SK-N-SH (cell line): ENCODE results near the gene PLEKHG7. TPM values are rescaled to one million over a fixed set of nuclear protein-coding genes. Genes with fewer than 3 reads are reported as not detected.

ENCODE experiments used
- CTCF ChIA-PET: fragments of 300-600, 350-600 bp; formaldehyde crosslinking; extraction: SDS; loops from one replicate; lab custom pipeline; 2021; lab: Yijun Ruan, JAX
- POLR2A ChIA-PET: fragments of 350-600 bp; sonication (Branson Sonifier 250); formaldehyde crosslinking; extraction: SDS; loops from one replicate; lab custom pipeline; 2020; ENCODE audit warnings: antibody characterized with exemption, inconsistent platforms; lab: Yijun Ruan, JAX
- DNase-seq: peaks from one replicate; pipeline ENCODE4 v3.0.0; 2012
- H2AFZ ChIP-seq: fragments of 200-600 bp; sonication (generic); 2 replicates; pipeline ENCODE4 v1.8.1; 2016; ENCODE audit warnings: antibody characterized with exemption, mild to moderate bottlenecking, low read depth
- H3F3A ChIP-seq: fragments of 200-600 bp; sonication (generic); replicated peaks from 2 replicates; pipeline ENCODE3; 2016; ENCODE audit warnings: antibody characterized with exemption, mild to moderate bottlenecking; ENCODE audit not compliant: insufficient read depth
- H3K27ac ChIP-seq, 2 experiments: fragments of 200-500 bp in 1 of 2; fragments of 200-600 bp in 1 of 2; sonication (Bioruptor generic) in 1 of 2; sonication (generic), shearing (Covaris generic) in 1 of 2; 2 replicates each; pipeline versions ENCODE4 v1.5.1 to v1.6.1; 2014 to 2016; ENCODE audit warnings: low read depth in 2 of 2, inconsistent platforms in 1 of 2, low read length in 1 of 2, mild to moderate bottlenecking in 1 of 2, mixed read lengths in 1 of 2
- H3K27me3 ChIP-seq: fragments of 200-600 bp; sonication (generic), shearing (Covaris generic); 2 replicates; pipeline ENCODE4 v1.6.1; 2016; ENCODE audit warnings: mixed run types; ENCODE audit not compliant: insufficient read depth
- H3K36me3 ChIP-seq, 2 experiments: fragments of 200-500 bp in 1 of 2; fragments of 200-600 bp in 1 of 2; sonication (Bioruptor generic) in 1 of 2; sonication (generic) in 1 of 2; replicated peaks in 1 of 2; 2 replicates each; pipeline versions ENCODE3 to v1.5.1; 2014 to 2016; ENCODE audit warnings: low read length in 1 of 2, mild to moderate bottlenecking in 1 of 2; ENCODE audit not compliant: insufficient read depth in 2 of 2, control insufficient read depth in 1 of 2
- H3K4me1 ChIP-seq, 2 experiments: fragments of 200-500 bp in 1 of 2; fragments of 200-600 bp in 1 of 2; sonication (Bioruptor generic) in 1 of 2; sonication (generic), shearing (Covaris generic) in 1 of 2; 2 replicates each; pipeline versions ENCODE4 v1.5.1 to v1.6.1; 2014 to 2016; ENCODE audit warnings: low read depth in 1 of 2, low read length in 1 of 2, mixed run types in 1 of 2; ENCODE audit not compliant: insufficient read depth in 2 of 2, control insufficient read depth in 1 of 2
- H3K4me2 ChIP-seq: fragments of 200-600 bp; sonication (generic), shearing (Covaris generic); 2 replicates; pipeline ENCODE4 v1.6.1; 2017; ENCODE audit warnings: mixed run types
- H3K4me3 ChIP-seq, 2 experiments: fragments of 200-500 bp in 1 of 2; fragments of 200-600 bp in 1 of 2; sonication (Bioruptor generic) in 1 of 2; sonication (generic), shearing (Covaris generic) in 1 of 2; 2 replicates each; pipeline versions ENCODE4 v1.5.1 to v1.8.1; 2014 to 2016; ENCODE audit warnings: low read depth in 2 of 2, inconsistent platforms in 1 of 2, low read length in 1 of 2, mild to moderate bottlenecking in 1 of 2, mixed read lengths in 1 of 2, moderate library complexity in 1 of 2
- H3K79me2 ChIP-seq: fragments of 200-600 bp; sonication (generic); 2 replicates; pipeline ENCODE4 v1.8.1; 2017; ENCODE audit warnings: mild to moderate bottlenecking; ENCODE audit not compliant: insufficient read depth
- H3K9ac ChIP-seq: fragments of 200-600 bp; sonication (generic); 2 replicates; pipeline ENCODE4 v1.6.1; 2017; ENCODE audit warnings: mixed run types
- H3K9me2 ChIP-seq: fragments of 200-600 bp; sonication (generic); 2 replicates; pipeline ENCODE4 v1.6.1; 2017; ENCODE audit warnings: mixed run types
- H3K9me3 ChIP-seq: fragments of 200-600 bp; sonication (generic); 2 replicates; pipeline ENCODE4 v1.6.1; 2017; ENCODE audit warnings: mixed run types, mild to moderate bottlenecking, moderate library complexity
- H4K20me1 ChIP-seq: fragments of 200-600 bp; sonication (generic); 2 replicates; pipeline ENCODE4 v1.6.1; 2017; ENCODE audit warnings: mild to moderate bottlenecking, mixed run types; ENCODE audit not compliant: insufficient read depth
- GABPA ChIP-seq: IDR thresholded peaks from 2 replicates; pipeline ENCODE4 v1.4.0; 2012; ENCODE audit warnings: low read depth, mild to moderate bottlenecking
- GATA2 ChIP-seq: sonication (generic); formaldehyde crosslinking; IDR thresholded peaks from 2 replicates; pipeline ENCODE4 v1.5.0; 2020; ENCODE audit warnings: mild to moderate bottlenecking, missing genetic modification reagents
- MEF2A ChIP-seq: IDR thresholded peaks from 2 replicates; pipeline ENCODE4 v1.4.0; 2012; ENCODE audit warnings: low read depth, borderline replicate concordance
- MXI1 ChIP-seq: IDR thresholded peaks from 2 replicates; pipeline ENCODE4 v1.6.1; 2012; ENCODE audit warnings: mild to moderate bottlenecking, low read depth, low read length, improper control_type of control experiment
- NFIC ChIP-seq: IDR thresholded peaks from 2 replicates; pipeline ENCODE4 v1.4.0; 2012; ENCODE audit warnings: borderline replicate concordance
- SIN3A ChIP-seq: IDR thresholded peaks from 2 replicates; pipeline ENCODE4 v1.6.1; 2012; ENCODE audit warnings: low read depth, mild to moderate bottlenecking, low read length, moderate library complexity, borderline replicate concordance
- TEAD4 ChIP-seq: IDR thresholded peaks from 2 replicates; pipeline ENCODE4 v1.4.0; 2012; ENCODE audit warnings: mild to moderate bottlenecking, borderline replicate concordance; ENCODE audit not compliant: insufficient read depth
- WGBS: methylation state at CpG from one replicate; pipeline ENCODE4 v1.1.6; 2017; ENCODE audit warnings: low lambda C conversion rate; 5-methylcytosine and 5-hydroxymethylcytosine counted together
- polyA plus RNA-seq, 3 experiments: library from polyadenylated mRNA; depleted of rRNA; stranded (reverse); fragments of >200 nt; gene quantifications; 2 replicates each; pipeline ENCODE4 v1.2.3, GENCODE V29; 2012
- TF ChIP-seq, protein P1 (sequence below): IDR thresholded peaks from 2 replicates; pipeline ENCODE4; 2012

Gene PLEKHG7
- polyA plus RNA-seq, 1 of the 3 experiments (the other 2 are of a cell fraction): not detected

GRCh38 chr12:92735131-92735721, 32.4 kb downstream of the PLEKHG7 start:
- H3K27ac ChIP-seq: peak overlapping the region in 1 of 2 experiments; percentile 81; a peak in 2 of 4 replicates
- H3K9me3 ChIP-seq: no peaks in the 10 kb centered on the region
- H3K9me2 ChIP-seq: no peaks in the 10 kb centered on the region
- ChIA-PET CTCF (no interaction called here), POLR2A (no interaction called here)
- H3F3A ChIP-seq: no peaks in the 10 kb centered on the region
- no peaks in the 10 kb centered on the region for H3K36me3 ChIP-seq
- no peaks in the 10 kb centered on the region for H4K20me1 ChIP-seq
- 67% methylated on average over 3 of the region's 3 CpGs for WGBS
- H3K4me2 ChIP-seq: peak overlapping the region; percentile 30; the same call in 1 of the 2 replicates
- peak; percentile 27; the same call in 1 of the 2 replicates for TF ChIP-seq NFIC
- TF ChIP-seq MEF2A: no peak
- H2AFZ ChIP-seq: no peak overlapping the region
- H3K79me2 ChIP-seq: no peaks in the 10 kb centered on the region
- no peak overlapping the region for H3K9ac ChIP-seq
- H3K4me1 ChIP-seq: peaks cover 0 to 18% of the 10 kb centered on the region in 2 experiments; a peak in 1 of 4 replicates
- no peaks in the 10 kb centered on the region for H3K27me3 ChIP-seq
- DNase-seq: no peak
- no peak overlapping the region for H3K4me3 ChIP-seq

- no peak overlapping the region for H2AFZ ChIP-seq
- TF ChIP-seq SIN3A: no peak
- TF ChIP-seq, protein P1, sequence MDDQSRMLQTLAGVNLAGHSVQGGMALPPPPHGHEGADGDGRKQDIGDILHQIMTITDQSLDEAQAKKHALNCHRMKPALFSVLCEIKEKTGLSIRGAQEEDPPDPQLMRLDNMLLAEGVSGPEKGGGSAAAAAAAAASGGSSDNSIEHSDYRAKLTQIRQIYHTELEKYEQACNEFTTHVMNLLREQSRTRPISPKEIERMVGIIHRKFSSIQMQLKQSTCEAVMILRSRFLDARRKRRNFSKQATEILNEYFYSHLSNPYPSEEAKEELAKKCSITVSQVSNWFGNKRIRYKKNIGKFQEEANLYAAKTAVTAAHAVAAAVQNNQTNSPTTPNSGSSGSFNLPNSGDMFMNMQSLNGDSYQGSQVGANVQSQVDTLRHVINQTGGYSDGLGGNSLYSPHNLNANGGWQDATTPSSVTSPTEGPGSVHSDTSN: no peak
- no peak for TF ChIP-seq MXI1
- no peak for TF ChIP-seq NFIC
- TF ChIP-seq GABPA: no peak
- no peak for TF ChIP-seq GATA2 (CRISPR knock-in tag)
- no peak for TF ChIP-seq TEAD4
- TF ChIP-seq, all 33 proteins: peak for 0
- POLR2A ChIA-PET: no interaction called here
- Histone ChIP-seq H3K36me3 (no peaks in the 10 kb centered on the region), H3K27ac (no peak overlapping the region), H3K27me3 (no peaks in the 10 kb centered on the region), H3K9me2 (no peaks in the 10 kb centered on the region), H3K4me2 (no peak overlapping the region), H3K9ac (no peak overlapping the region), H3K9me3 (no peaks in the 10 kb centered on the region), H3K4me3 (no peak overlapping the region), H3K4me1 (peaks cover 0 to 18% of the 10 kb centered on the region in 2 experiments; a peak in 1 of 4 replicates), H4K20me1 (no peaks in the 10 kb centered on the region), H3F3A (no peaks in the 10 kb centered on the region), H3K79me2 (no peaks in the 10 kb centered on the region)
- CTCF ChIA-PET: no interaction called here
- DNase-seq: no peak
- 80% methylated on average over 6 of the region's 6 CpGs for WGBS
Measured at GRCh38 chr12:92736605-92737004, 33.8 kb downstream of the PLEKHG7 start.
